HG02852 (cell line): Measurements from ENCODE around the gene GALNT18.

Experiments
- ATAC-seq: cut with Tn5 transposase; IDR thresholded peaks from one replicate; pipeline ENCODE4 v1.9.1; 2021; ENCODE audit warnings: mild to moderate bottlenecking, moderate library complexity; ENCODE audit not compliant: unreplicated experiment

Gene GALNT18

GRCh38 chr11:11416502-11416901 lies 205.3 kb downstream of the GALNT18 start:
- no peak for ATAC-seq

- no peak for ATAC-seq
Measured at GRCh38 chr11:11415901-11416300, 205.9 kb downstream of the GALNT18 start.

GRCh38 chr11:11414996-11415395 lies 206.8 kb downstream of the GALNT18 start:
- ATAC-seq: no peak

- ATAC-seq: no peak
Measured at GRCh38 chr11:11413776-11414175, 208.0 kb downstream of the GALNT18 start.

- ATAC-seq: no peak
Measured at GRCh38 chr11:11411401-11411985, 210.3 kb downstream of the GALNT18 start.

GRCh38 chr11:11409901-11410300 lies 211.9 kb downstream of the GALNT18 start:
- no peak for ATAC-seq

- ATAC-seq: no peak
Measured at GRCh38 chr11:11409224-11409623, 212.6 kb downstream of the GALNT18 start.

GRCh38 chr11:11408436-11409221 lies 213.2 kb downstream of the GALNT18 start:
- no peak for ATAC-seq

GRCh38 chr11:11407763-11408084 lies 214.1 kb downstream of the GALNT18 start:
- ATAC-seq: no peak

GRCh38 chr11:11407065-11407762 lies 214.6 kb downstream of the GALNT18 start:
- ATAC-seq: no peak

- no peak for ATAC-seq
Measured at GRCh38 chr11:11406652-11407051, 215.2 kb downstream of the GALNT18 start.

GRCh38 chr11:11403763-11404725 lies 217.8 kb downstream of the GALNT18 start:
- no peak for ATAC-seq

GRCh38 chr11:11401960-11402535 lies 219.8 kb downstream of the GALNT18 start:
- no peak for ATAC-seq

- no peak for ATAC-seq
Measured at GRCh38 chr11:11400635-11401232, 221.1 kb downstream of the GALNT18 start.

GRCh38 chr11:11400121-11400520 lies 221.7 kb downstream of the GALNT18 start:
- no peak for ATAC-seq

GRCh38 chr11:11397781-11398180 lies 224.0 kb downstream of the GALNT18 start:
- ATAC-seq: no peak

GRCh38 chr11:11397036-11397415 lies 224.8 kb downstream of the GALNT18 start:
- ATAC-seq: no peak

- ATAC-seq: no peak
Measured at GRCh38 chr11:11396301-11397035, 225.3 kb downstream of the GALNT18 start.

- no peak for ATAC-seq
Measured at GRCh38 chr11:11395126-11395525, 226.7 kb downstream of the GALNT18 start.

GRCh38 chr11:11394241-11394640 lies 227.6 kb downstream of the GALNT18 start:
- no peak for ATAC-seq
